Nephron progenitor cell (in vitro differentiated cells): ENCODE measurements around the gene TFEC.
"Not testable (repeated sequence)": the region's sequence is repeated elsewhere in the genome, so short reads cannot be mapped to it uniquely, and the experiment has no call there.

Experiments used
- DNase-seq: peaks from one replicate; pipeline ENCODE4 v3.0.0; 2021
- H3K27ac Mint-ChIP-seq: 2 replicates; pipeline ENCODE4 v1.8.0; 2021; ENCODE audit warnings: mild to moderate bottlenecking, moderate library complexity, mixed read lengths
- H3K27me3 Mint-ChIP-seq: 2 replicates; pipeline ENCODE4 v1.8.0; 2021; ENCODE audit warnings: mild to moderate bottlenecking, low read depth, mixed read lengths; ENCODE audit not compliant: poor library complexity
- H3K36me3 Mint-ChIP-seq: 2 replicates; pipeline ENCODE4 v1.8.0; 2021; ENCODE audit warnings: low read depth, mixed read lengths
- H3K4me1 Mint-ChIP-seq: 2 replicates; pipeline ENCODE4 v1.8.0; 2021; ENCODE audit warnings: mixed read lengths
- H3K4me3 Mint-ChIP-seq: 2 replicates; pipeline ENCODE4 v1.8.0; 2021; ENCODE audit warnings: mild to moderate bottlenecking, moderate library complexity, mixed read lengths
- H3K9me3 Mint-ChIP-seq: 2 replicates; pipeline ENCODE4 v1.8.0; 2021; ENCODE audit warnings: mild to moderate bottlenecking, moderate library complexity, mixed read lengths
- CTCF ChIP-seq: fragments of 200-600 bp; sonication (generic); IDR thresholded peaks from 2 replicates; pipeline ENCODE4 v1.5.0; 2021; ENCODE audit warnings: antibody characterized with exemption

Gene TFEC

GRCh38 chr7:116030651-116031276, at the start of gene TFEC:
Gene TFEC (minus strand): TSS chr7:116030763. CDS start chr7:115984441, 46,322 bp downstream.
- Mint-ChIP-seq H3K9me3 (no peaks in the 10 kb centered on the region), H3K36me3 (no peaks in the 10 kb centered on the region), H3K27ac (no peak within 1 kb of the TSS), H3K4me3 (no peak within 1 kb of the TSS), H3K4me1 (no peaks in the 10 kb centered on the region), H3K27me3 (no peaks in the 10 kb centered on the region)
- DNase-seq: no peak
- no peak for TF ChIP-seq CTCF

GRCh38 chr7:116075351-116076145, 45.0 kb upstream of the TFEC start:
- peaks cover 12% of the 10 kb centered on the region for H3K9me3 Mint-ChIP-seq
- H3K27ac Mint-ChIP-seq: no peak overlapping the region
- no peaks in the 10 kb centered on the region for H3K27me3 Mint-ChIP-seq
- H3K4me1 Mint-ChIP-seq: no peaks in the 10 kb centered on the region
- H3K4me3 Mint-ChIP-seq: no peak overlapping the region
- no peak for DNase-seq
- H3K36me3 Mint-ChIP-seq: no peaks in the 10 kb centered on the region
- no peak for TF ChIP-seq CTCF

GRCh38 chr7:116071629-116072028, 41.1 kb upstream of the TFEC start:
- H3K36me3 Mint-ChIP-seq: no peaks in the 10 kb centered on the region
- no peak overlapping the region for H3K4me3 Mint-ChIP-seq
- no peak overlapping the region for H3K27ac Mint-ChIP-seq
- no peaks in the 10 kb centered on the region for H3K27me3 Mint-ChIP-seq
- no peaks in the 10 kb centered on the region for H3K9me3 Mint-ChIP-seq
- no peak for TF ChIP-seq CTCF
- H3K4me1 Mint-ChIP-seq: no peaks in the 10 kb centered on the region
- DNase-seq: no peak

- DNase-seq: no peak
- Mint-ChIP-seq H3K27ac (no peak overlapping the region), H3K36me3 (no peaks in the 10 kb centered on the region), H3K9me3 (no peaks in the 10 kb centered on the region), H3K4me1 (no peaks in the 10 kb centered on the region), H3K27me3 (no peaks in the 10 kb centered on the region), H3K4me3 (no peak overlapping the region)
- TF ChIP-seq CTCF: no peak
Observed at GRCh38 chr7:116064179-116064578, 33.6 kb upstream of the TFEC start.

- no peaks in the 10 kb centered on the region for H3K36me3 Mint-ChIP-seq
- no peaks in the 10 kb centered on the region for H3K4me1 Mint-ChIP-seq
- no peak for TF ChIP-seq CTCF
- H3K4me3 Mint-ChIP-seq: no peak overlapping the region
- H3K27me3 Mint-ChIP-seq: no peaks in the 10 kb centered on the region
- no peaks in the 10 kb centered on the region for H3K9me3 Mint-ChIP-seq
- H3K27ac Mint-ChIP-seq: no peak overlapping the region
- DNase-seq: no peak
Observed at GRCh38 chr7:116062666-116063065, 32.1 kb upstream of the TFEC start.

- no peak overlapping the region for H3K4me3 Mint-ChIP-seq
- peaks cover 19% of the 10 kb centered on the region for H3K9me3 Mint-ChIP-seq
- no peaks in the 10 kb centered on the region for H3K36me3 Mint-ChIP-seq
- no peak for TF ChIP-seq CTCF
- no peaks in the 10 kb centered on the region for H3K27me3 Mint-ChIP-seq
- H3K27ac Mint-ChIP-seq: no peak overlapping the region
- no peaks in the 10 kb centered on the region for H3K4me1 Mint-ChIP-seq
- no peak for DNase-seq
Observed at GRCh38 chr7:116052006-116052405, 21.4 kb upstream of the TFEC start.

GRCh38 chr7:116047261-116047660, 16.7 kb upstream of the TFEC start:
- DNase-seq, H3K36me3 Mint-ChIP-seq, H3K27ac Mint-ChIP-seq, H3K4me1 Mint-ChIP-seq, H3K27me3 Mint-ChIP-seq, H3K4me3 Mint-ChIP-seq: not testable (repeated sequence)
- H3K9me3 Mint-ChIP-seq: peaks cover 32% of the 10 kb centered on the region
